ENCODE results near the gene TMEM88.

- TF ChIP-seq CTCF (IDR thresholded peaks at IDR 0.05): no peak
- no peak for TF ChIP-seq POLR2AphosphoS5 (IDR thresholded peaks at IDR 0.05)
- no peak for TF ChIP-seq POLR2A (IDR thresholded peaks at IDR 0.05)
Measured at GRCh38 chr17:7809086-7809790, 45.6 kb upstream of the TMEM88 start.

Measured in gastroesophageal sphincter (tissue), 3 donors.